ENCODE results near the gene C1orf105. TPM values are rescaled to one million over a fixed set of nuclear protein-coding genes. Genes with fewer than 3 reads are reported as not detected.

The C1orf105 gene
- total and polyA plus RNA-seq, 2 of the 13 experiments (the other 11 are each of a cell fraction or from before 2014, with no cell fraction given) = 0.15 to 0.45 TPM

DNA sequence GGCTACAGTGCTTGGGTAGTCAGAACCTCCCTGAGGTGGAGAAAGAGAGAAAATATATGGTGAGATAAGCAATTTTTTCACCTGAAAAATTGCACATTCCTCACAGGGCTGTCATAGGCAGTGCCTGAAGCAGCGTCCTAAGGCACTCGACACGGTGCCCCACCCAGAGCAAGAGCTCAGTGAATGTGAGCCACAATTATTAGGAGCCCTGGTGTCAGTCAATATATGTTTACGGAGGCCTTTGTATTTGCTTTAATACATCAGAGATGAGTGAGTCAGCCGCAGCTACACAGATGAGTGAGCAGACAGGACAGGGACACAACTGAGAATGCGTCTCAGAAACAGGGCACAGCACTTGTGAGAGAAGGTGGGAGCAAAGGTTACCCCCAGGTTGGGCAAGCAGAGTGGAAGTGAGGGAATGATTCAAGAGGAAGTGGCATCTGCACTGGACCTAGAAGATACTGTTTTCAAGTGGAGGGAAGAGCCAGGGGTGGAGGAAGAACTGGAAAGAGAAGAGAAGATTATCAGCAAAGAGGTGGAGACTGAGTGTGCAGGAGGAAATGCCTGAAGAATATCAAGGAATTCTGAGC, 28.6 kb downstream of the C1orf105 start (continued):
- TF ChIP-seq MAFF (IDR thresholded peaks at IDR 0.05; ENCODE audit: low read depth, low read length) (peak; percentile 77), IKZF5 (CRISPR knock-in tag; IDR thresholded peaks at IDR 0.05) (0 out of 2 replicates have a peak, but pooled peaks have one; percentile 18), YEATS2 (CRISPR knock-in tag; IDR thresholded peaks at IDR 0.05; ENCODE audit: borderline replicate concordance) (peak; percentile 15; the same call in 1 of the 2 replicates), BCL6 (CRISPR knock-in tag; IDR thresholded peaks at IDR 0.05) (0 out of 2 replicates have a peak, but pooled peaks have one; percentile 16), MAFK (conservative IDR thresholded peaks at IDR 0.05 in 1 of 2, IDR thresholded peaks at IDR 0.05 in 1 of 2; ENCODE audit: low read length in 2 of 2) (peak; percentile 75 to 80), KLF11 (CRISPR knock-in tag; IDR thresholded peaks at IDR 0.05) (no peak), HHEX (CRISPR knock-in tag; IDR thresholded peaks at IDR 0.05) (peak; percentile 58), GZF1 (CRISPR knock-in tag; IDR thresholded peaks at IDR 0.05) (0 out of 2 replicates have a peak, but pooled peaks have one; percentile 28), GTF3A (CRISPR knock-in tag; conservative IDR thresholded peaks at IDR 0.05) (0 out of 2 replicates have a peak, but pooled peaks have one; percentile 49), EP300 (IDR thresholded peaks at IDR 0.05; ENCODE audit: low read depth in 2 of 2, low read length in 2 of 2) (peak; percentile 7 to 60; a peak in 2 of 4 replicates), EP300 (CRISPR knock-in tag; IDR thresholded peaks at IDR 0.05; ENCODE audit: borderline replicate concordance) (peak; percentile 81), FOXA1 (IDR thresholded peaks at IDR 0.05) (no peak), FOXA1 (CRISPR knock-in tag; IDR thresholded peaks at IDR 0.05) (peak; percentile 49; the same call in 1 of the 2 replicates), MEIS1 (CRISPR knock-in tag; IDR thresholded peaks at IDR 0.05; ENCODE audit: borderline replicate concordance) (no peak; the same call in 1 of the 2 replicates), ZFP41 (CRISPR knock-in tag; IDR thresholded peaks at IDR 0.05; ENCODE audit: borderline replicate concordance) (no peak), ZBTB3 (CRISPR knock-in tag; IDR thresholded peaks at IDR 0.05; ENCODE audit: borderline replicate concordance, low read depth) (no peak), U2AF1 (optimal IDR thresholded peaks at IDR 0.05; ENCODE audit: low read depth, low read length) (no peak), HDAC2 (CRISPR knock-in tag; IDR thresholded peaks at IDR 0.05) (peak; percentile 36; the same call in 1 of the 2 replicates), ATM (IDR thresholded peaks at IDR 0.05; ENCODE audit: borderline replicate concordance) (no peak), SOX5 (CRISPR knock-in tag; IDR thresholded peaks at IDR 0.05; ENCODE audit: borderline replicate concordance) (peak; percentile 51; the same call in 1 of the 2 replicates), SYNCRIP (IDR thresholded peaks at IDR 0.05; ENCODE audit: insufficient read depth, low read depth, low read length) (no peak), RFX3 (CRISPR knock-in tag; IDR thresholded peaks at IDR 0.05) (no peak), HOXA3 (CRISPR knock-in tag; IDR thresholded peaks at IDR 0.05) (0 out of 2 replicates have a peak, but pooled peaks have one; percentile 8), THAP11 (CRISPR knock-in tag; IDR thresholded peaks at IDR 0.05) (0 out of 2 replicates have a peak, but pooled peaks have one; percentile 41), KLF12 (CRISPR knock-in tag; IDR thresholded peaks at IDR 0.05; ENCODE audit: borderline replicate concordance) (no peak), FOXA3 (CRISPR knock-in tag; IDR thresholded peaks at IDR 0.05) (0 out of 2 replicates have a peak, but pooled peaks have one; percentile 59), MTERF4 (CRISPR knock-in tag; IDR thresholded peaks at IDR 0.05) (0 out of 2 replicates have a peak, but pooled peaks have one; percentile 45)
- TF ChIP-seq, protein P1, sequence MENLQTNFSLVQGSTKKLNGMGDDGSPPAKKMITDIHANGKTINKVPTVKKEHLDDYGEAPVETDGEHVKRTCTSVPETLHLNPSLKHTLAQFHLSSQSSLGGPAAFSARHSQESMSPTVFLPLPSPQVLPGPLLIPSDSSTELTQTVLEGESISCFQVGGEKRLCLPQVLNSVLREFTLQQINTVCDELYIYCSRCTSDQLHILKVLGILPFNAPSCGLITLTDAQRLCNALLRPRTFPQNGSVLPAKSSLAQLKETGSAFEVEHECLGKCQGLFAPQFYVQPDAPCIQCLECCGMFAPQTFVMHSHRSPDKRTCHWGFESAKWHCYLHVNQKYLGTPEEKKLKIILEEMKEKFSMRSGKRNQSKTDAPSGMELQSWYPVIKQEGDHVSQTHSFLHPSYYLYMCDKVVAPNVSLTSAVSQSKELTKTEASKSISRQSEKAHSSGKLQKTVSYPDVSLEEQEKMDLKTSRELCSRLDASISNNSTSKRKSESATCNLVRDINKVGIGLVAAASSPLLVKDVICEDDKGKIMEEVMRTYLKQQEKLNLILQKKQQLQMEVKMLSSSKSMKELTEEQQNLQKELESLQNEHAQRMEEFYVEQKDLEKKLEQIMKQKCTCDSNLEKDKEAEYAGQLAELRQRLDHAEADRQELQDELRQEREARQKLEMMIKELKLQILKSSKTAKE (CRISPR knock-in tag; IDR thresholded peaks at IDR 0.05; ENCODE audit: borderline replicate concordance) = peak; percentile 15; the same call in 1 of the 2 replicates

All from HepG2 (cell line).